NT2/D1 (cell line): ENCODE results near the gene LIME1.
A peak's percentile ranks its signal among the peaks of the same experiment; 100 is the strongest.

Experiments
- DNase-seq: peaks from one replicate; pipeline ENCODE4 v3.0.0-alpha.2; 2011; ENCODE audit warnings: low read depth, low spot score
- H3K27me3 ChIP-seq: 2 replicates; pipeline ENCODE4 v1.6.0; 2011; ENCODE audit warnings: mild to moderate bottlenecking; ENCODE audit not compliant: insufficient read length, insufficient read depth
- H3K36me3 ChIP-seq: 2 replicates; pipeline ENCODE4 v1.6.1; 2011; ENCODE audit warnings: mild to moderate bottlenecking, low read length, mixed read lengths; ENCODE audit not compliant: insufficient read depth, insufficient read length
- H3K4me1 ChIP-seq: 2 replicates; pipeline ENCODE4 v1.5.1; 2011; ENCODE audit not compliant: insufficient read depth, insufficient read length
- H3K4me3 ChIP-seq: 2 replicates; pipeline ENCODE4 v1.5.1; 2011; ENCODE audit warnings: low read depth; ENCODE audit not compliant: insufficient read length
- H3K9ac ChIP-seq: 2 replicates; pipeline ENCODE4 v1.6.0; 2011; ENCODE audit warnings: low read depth; ENCODE audit not compliant: insufficient read length
- H3K9me3 ChIP-seq: 2 replicates; pipeline ENCODE4 v1.5.1; 2011; ENCODE audit warnings: mild to moderate bottlenecking, low read length; ENCODE audit not compliant: insufficient read depth
- SUZ12 ChIP-seq: IDR thresholded peaks from 2 replicates; pipeline ENCODE4 v1.6.1; 2011; ENCODE audit not compliant: insufficient read length, insufficient read depth; ENCODE audit errors: extremely low read depth
- YY1 ChIP-seq: IDR thresholded peaks from 2 replicates; pipeline ENCODE4 v1.6.1; 2011; ENCODE audit not compliant: insufficient read length, insufficient read depth
- ZNF274 ChIP-seq: IDR thresholded peaks from 2 replicates; pipeline ENCODE4 v1.6.1; 2011; ENCODE audit warnings: mild to moderate bottlenecking, low read depth, low read length

LIME1 gene

GRCh38 chr20:63699466-63700198 is 36.8 kb upstream of the LIME1 start:
- H3K4me3 ChIP-seq, result no peak overlapping the region
- DNase-seq, result no peak
- H3K9me3 ChIP-seq, result peaks cover 2% of the 10 kb centered on the region; the same call in 1 of the 2 replicates
- TF ChIP-seq SUZ12 (no peak), ZNF274 (no peak), YY1 (no peak)
- peaks cover 31% of the 10 kb centered on the region for H3K4me1 ChIP-seq
- H3K36me3 ChIP-seq, result peaks cover 94% of the 10 kb centered on the region
- H3K27me3 ChIP-seq, result no peaks in the 10 kb centered on the region
- H3K9ac ChIP-seq, result peak overlapping the region; percentile 17

- no peaks in the 10 kb centered on the region for H3K9me3 ChIP-seq
- no peak for DNase-seq
- TF ChIP-seq YY1, result no peak
- no peak for TF ChIP-seq SUZ12
- no peak for TF ChIP-seq ZNF274
- H3K9ac ChIP-seq, result peak overlapping the region; percentile 36
- peaks cover 95% of the 10 kb centered on the region for H3K36me3 ChIP-seq
- H3K27me3 ChIP-seq, result no peaks in the 10 kb centered on the region
- no peak overlapping the region for H3K4me3 ChIP-seq
- H3K4me1 ChIP-seq, result peaks cover 31% of the 10 kb centered on the region
These were observed 36.0 kb upstream of the LIME1 start for GRCh38 chr20:63700199-63701050.

DNA sequence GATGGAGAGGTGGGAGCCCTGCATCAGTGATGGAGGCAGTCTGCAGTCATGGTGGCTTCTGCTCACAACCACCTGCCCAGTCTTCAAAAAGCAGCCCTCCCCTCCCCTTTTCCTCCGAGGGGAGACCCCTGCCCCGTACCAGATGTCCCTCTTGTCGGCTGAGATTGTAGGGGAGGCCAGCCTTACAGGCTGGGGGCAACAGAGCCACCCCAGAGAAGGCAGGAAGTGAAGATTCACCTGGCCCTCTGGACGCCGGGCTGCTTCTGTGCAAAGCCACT is 35.5 kb upstream of the LIME1 start:
- DNase-seq, result no peak
- no peak overlapping the region for H3K4me3 ChIP-seq

DNA sequence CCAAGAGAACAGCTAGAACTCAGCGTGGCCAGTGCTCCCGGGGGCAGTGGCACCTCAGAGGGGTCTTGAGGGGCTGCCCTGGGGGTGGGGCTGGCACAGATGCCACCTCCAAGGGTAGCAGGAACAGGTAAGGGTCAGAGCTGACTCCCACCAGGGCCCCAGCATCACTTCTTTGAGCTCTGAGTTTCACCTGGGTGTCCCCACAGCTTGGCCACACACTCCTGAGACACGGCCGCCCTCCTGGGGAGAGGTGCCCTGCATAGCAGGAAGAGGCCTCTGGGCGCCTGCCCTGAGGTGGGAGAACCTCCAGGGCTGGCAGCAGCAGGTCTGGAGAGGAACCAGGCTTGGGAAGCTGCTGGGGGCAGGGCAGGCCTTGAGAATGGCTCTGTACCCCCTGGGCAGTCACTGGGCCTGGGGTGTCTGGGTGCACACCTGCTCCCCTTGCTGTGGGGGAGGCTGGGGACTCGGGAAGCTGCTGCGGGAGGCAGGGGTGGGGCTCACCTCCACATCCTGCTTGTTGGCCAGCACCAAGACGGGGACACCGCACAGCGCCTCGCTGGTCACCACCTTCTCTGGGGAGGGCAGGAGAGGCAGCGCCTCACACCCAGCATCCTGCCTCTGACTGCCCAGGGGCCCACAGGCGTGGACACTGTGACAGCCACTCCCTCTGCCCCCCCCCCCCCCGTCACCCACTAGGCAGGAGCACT is 35.0 kb upstream of the LIME1 start:
- DNase-seq, result no peak
- peaks cover 36% of the 10 kb centered on the region for H3K4me1 ChIP-seq
- no peaks in the 10 kb centered on the region for H3K27me3 ChIP-seq
- H3K9me3 ChIP-seq, result no peaks in the 10 kb centered on the region
- no peak overlapping the region for H3K4me3 ChIP-seq
- no peak overlapping the region for H3K9ac ChIP-seq
- peaks cover 96% of the 10 kb centered on the region for H3K36me3 ChIP-seq
- no peak for TF ChIP-seq SUZ12
- no peak for TF ChIP-seq YY1
- TF ChIP-seq ZNF274, result no peak

More for the DNA sequence above, 35.5 kb upstream of the LIME1 start:
- Histone ChIP-seq H3K27me3 (no peaks in the 10 kb centered on the region), H3K36me3 (peaks cover 95% of the 10 kb centered on the region), H3K9me3 (no peaks in the 10 kb centered on the region), H3K4me1 (peaks cover 31% of the 10 kb centered on the region), H3K9ac (no peak overlapping the region)
- TF ChIP-seq YY1 (no peak), SUZ12 (no peak), ZNF274 (no peak)

DNA sequence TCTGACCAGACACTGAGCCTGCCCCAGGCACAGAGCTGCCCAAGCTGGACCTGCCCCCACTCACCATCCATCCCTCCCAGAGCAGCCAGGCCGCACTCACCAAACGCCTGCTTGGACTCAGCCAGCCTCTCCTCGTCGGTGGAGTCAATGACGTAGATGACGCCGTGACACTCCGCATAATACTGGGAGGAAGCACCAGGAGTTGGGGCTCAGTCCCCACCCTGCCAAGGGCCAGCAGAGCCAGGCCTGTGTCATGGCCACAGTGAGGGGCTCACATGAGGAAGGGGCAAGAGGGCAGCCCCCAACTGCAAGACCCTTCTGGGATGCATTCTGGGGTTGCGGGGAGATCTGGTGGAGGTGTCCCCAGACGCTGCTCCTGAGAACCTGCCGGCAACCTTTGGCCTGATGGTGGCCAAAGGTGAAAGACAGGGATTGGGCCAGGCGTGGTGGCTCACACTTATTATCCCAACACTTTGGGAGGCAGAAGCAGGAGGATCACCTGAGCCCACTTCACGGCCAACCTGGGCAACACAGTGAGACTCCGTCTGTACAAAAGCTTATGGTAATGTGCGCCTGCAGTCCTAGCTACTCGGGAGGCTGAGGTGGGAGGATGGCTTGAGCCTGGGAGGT is 34.3 kb upstream of the LIME1 start:
- no peak overlapping the region for H3K4me3 ChIP-seq
- TF ChIP-seq YY1 (no peak), ZNF274 (no peak), SUZ12 (no peak)
- peaks cover 34% of the 10 kb centered on the region for H3K4me1 ChIP-seq
- no peaks in the 10 kb centered on the region for H3K9me3 ChIP-seq
- H3K36me3 ChIP-seq, result peaks cover 93% of the 10 kb centered on the region
- no peaks in the 10 kb centered on the region for H3K27me3 ChIP-seq
- no peak overlapping the region for H3K9ac ChIP-seq
- DNase-seq, result no peak

DNA sequence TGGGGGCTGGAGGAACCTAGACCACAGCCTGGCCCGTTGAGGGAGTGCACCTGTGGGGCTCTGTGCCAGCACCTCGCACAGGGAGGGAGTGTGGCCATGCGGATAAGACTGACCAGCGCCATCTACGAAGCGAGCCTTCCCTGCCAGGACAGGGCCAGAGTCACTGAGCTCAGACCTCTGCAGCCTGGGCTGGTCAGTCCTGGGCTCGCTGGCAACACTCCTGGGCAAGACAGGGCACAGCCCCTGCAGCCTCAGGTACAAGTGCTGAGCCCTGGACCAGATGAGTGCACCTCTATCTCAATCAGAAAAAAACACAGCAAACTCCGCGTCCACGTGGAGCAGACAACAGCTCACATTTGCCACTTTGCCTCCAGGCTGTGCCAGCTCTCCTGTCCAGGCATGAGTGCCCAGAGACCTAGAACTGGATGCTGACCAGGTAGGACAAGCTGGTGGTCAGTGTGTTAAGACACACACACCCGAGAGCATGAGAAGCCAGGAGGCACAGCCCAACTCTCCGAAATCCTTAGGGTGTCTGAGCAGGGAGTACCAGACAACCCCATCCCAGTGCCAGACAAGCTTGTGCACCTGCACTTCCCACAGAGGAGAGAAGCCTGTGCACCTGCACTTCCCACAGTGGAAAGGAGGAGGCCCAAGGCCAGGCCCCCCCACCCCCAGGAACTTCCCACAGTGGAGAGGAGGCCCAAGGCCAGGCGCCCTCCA is 33.6 kb upstream of the LIME1 start:
- Histone ChIP-seq H3K36me3 (peaks cover 86% of the 10 kb centered on the region), H3K27me3 (no peaks in the 10 kb centered on the region), H3K9me3 (no peaks in the 10 kb centered on the region), H3K9ac (no peak overlapping the region), H3K4me3 (no peak overlapping the region), H3K4me1 (peaks cover 30% of the 10 kb centered on the region)
- DNase-seq, result no peak
- no peak for TF ChIP-seq YY1
- no peak for TF ChIP-seq SUZ12
- no peak for TF ChIP-seq ZNF274
